IMR-90 (cell line): ENCODE results near the gene KMT2E. TPM values are rescaled to one million over a fixed set of nuclear protein-coding genes. Genes with fewer than 3 reads are reported as not detected.
A peak's percentile ranks its signal among the peaks of the same experiment; 100 is the strongest.

Experiments used
- ATAC-seq: fragments of 200-7000 bp; cut with Tn5 transposase; 2 replicates; pipeline ENCODE4 v1.9.1; 2020; ENCODE audit warnings: low read depth, mild to moderate bottlenecking, moderate library complexity
- BruUV-seq: library from RNA; stranded (reverse); fragments of 400-500 nt; replicated peaks from 2 replicates; lab custom pipeline; 2021; lab: Mats Ljungman, UMichigan
- CTCF ChIA-PET: fragments of 300-600 bp; formaldehyde crosslinking; extraction: SDS; loops from one replicate; lab custom pipeline; 2021; ENCODE audit warnings: antibody characterized with exemption; lab: Yijun Ruan, JAX
- POLR2A ChIA-PET: fragments of 300-600 bp; sonication (Branson Sonifier 250); formaldehyde crosslinking; loops from one replicate; lab custom pipeline; 2022; ENCODE audit warnings: antibody characterized with exemption; ENCODE audit not compliant: unreplicated experiment; lab: Charles Lee
- DNase-seq: peaks from one replicate; pipeline ENCODE4 v3.0.0; 2013
- H2AFZ ChIP-seq: replicated peaks from 2 replicates; pipeline ENCODE3; 2013; ENCODE audit warnings: low read length, mild to moderate bottlenecking; ENCODE audit not compliant: poor library complexity
- H2AK5ac ChIP-seq: 2 replicates; pipeline ENCODE4 v1.6.1; 2013; ENCODE audit warnings: low read depth, low read length, inconsistent platforms
- H2AK9ac ChIP-seq: replicated peaks from 2 replicates; pipeline ENCODE3; 2013; ENCODE audit warnings: mild to moderate bottlenecking, low read depth, low read length, moderate library complexity; ENCODE audit not compliant: poor library complexity
- H2BK120ac ChIP-seq: 2 replicates; pipeline ENCODE4 v1.6.1; 2013; ENCODE audit warnings: low read depth, low read length, inconsistent platforms
- H2BK15ac ChIP-seq: 3 replicates; pipeline ENCODE4 v1.6.1; 2013; ENCODE audit warnings: low read depth, low read length, inconsistent platforms
- H2BK20ac ChIP-seq: 2 replicates; pipeline ENCODE4 v1.6.1; 2013; ENCODE audit warnings: low read depth, mild to moderate bottlenecking, inconsistent platforms, low read length, moderate library complexity
- H2BK5ac ChIP-seq: 2 replicates; pipeline ENCODE4 v1.6.1; 2013; ENCODE audit warnings: mild to moderate bottlenecking, low read depth, low read length, inconsistent platforms; ENCODE audit not compliant: poor library complexity, severe bottlenecking
- H3K14ac ChIP-seq: replicated peaks from 2 replicates; pipeline ENCODE4 v1.6.1; 2013; ENCODE audit warnings: low read depth, low read length, inconsistent platforms
- H3K18ac ChIP-seq: 2 replicates; pipeline ENCODE4 v1.6.1; 2013; ENCODE audit warnings: low read depth, low read length, control low read depth
- H3K23ac ChIP-seq: 2 replicates; pipeline ENCODE4 v1.6.1; 2013; ENCODE audit warnings: low read depth, low read length, inconsistent platforms
- H3K27ac ChIP-seq: 2 replicates; pipeline ENCODE4 v1.5.1; 2013; ENCODE audit warnings: mild to moderate bottlenecking, control low read depth, low read length; ENCODE audit not compliant: insufficient read depth
- H3K27me3 ChIP-seq: 2 replicates; pipeline ENCODE4 v1.6.1; 2013; ENCODE audit warnings: low read length; ENCODE audit not compliant: control insufficient read depth, insufficient read depth
- H3K36me3 ChIP-seq: 2 replicates; pipeline ENCODE4 v1.6.1; 2013; ENCODE audit warnings: low read length, mixed read lengths; ENCODE audit not compliant: control insufficient read depth, insufficient read depth
- H3K4ac ChIP-seq: 2 replicates; pipeline ENCODE4 v1.6.1; 2013; ENCODE audit warnings: low read depth, low read length, inconsistent platforms
- H3K4me1 ChIP-seq: 2 replicates; pipeline ENCODE4 v1.6.1; 2013; ENCODE audit warnings: low read length, mixed read lengths; ENCODE audit not compliant: control insufficient read depth, insufficient read depth
- H3K4me2 ChIP-seq: 2 replicates; pipeline ENCODE4 v1.6.1; 2013; ENCODE audit warnings: low read depth, mild to moderate bottlenecking, control low read depth, low read length, moderate library complexity
- H3K4me3 ChIP-seq: 2 replicates; pipeline ENCODE4 v1.5.1; 2013; ENCODE audit warnings: low read depth, mild to moderate bottlenecking, control low read depth, low read length, moderate library complexity; ENCODE audit not compliant: insufficient read depth
- H3K56ac ChIP-seq: 2 replicates; pipeline ENCODE4 v1.6.1; 2013; ENCODE audit warnings: low read length, inconsistent platforms; ENCODE audit not compliant: insufficient read depth; ENCODE audit errors: extremely low read depth
- H3K79me1 ChIP-seq, 2 experiments: 2 replicates each; pipeline ENCODE4 v1.6.1; 2013; ENCODE audit warnings: low read length in 2 of 2, inconsistent platforms in 1 of 2, low read depth in 1 of 2
- H3K9ac ChIP-seq: 2 replicates; pipeline ENCODE4 v1.6.1; 2013; ENCODE audit warnings: low read depth, low read length, control low read depth
- H3K9me1 ChIP-seq: 2 replicates; pipeline ENCODE4 v1.6.1; 2013; ENCODE audit warnings: low read length, inconsistent platforms; ENCODE audit not compliant: insufficient read depth
- H3K9me3 ChIP-seq: 2 replicates; pipeline ENCODE4 v1.6.1; 2013; ENCODE audit warnings: low read length; ENCODE audit not compliant: control insufficient read depth, insufficient read depth
- H4K20me1 ChIP-seq: 2 replicates; pipeline ENCODE4 v1.6.1; 2013; ENCODE audit warnings: low read length, inconsistent platforms; ENCODE audit not compliant: insufficient read depth
- H4K5ac ChIP-seq: 2 replicates; pipeline ENCODE4 v1.6.1; 2013; ENCODE audit warnings: mild to moderate bottlenecking, low read depth, low read length, control low read depth
- H4K8ac ChIP-seq, 2 experiments: 2 replicates each; pipeline ENCODE4 v1.6.1; 2013; ENCODE audit warnings: low read depth in 2 of 2, low read length in 2 of 2, control low read depth in 1 of 2, inconsistent platforms in 1 of 2
- H4K91ac ChIP-seq: 2 replicates; pipeline ENCODE4 v1.6.1; 2013; ENCODE audit warnings: low read depth, low read length, inconsistent platforms; ENCODE audit not compliant: insufficient read depth
- BHLHE40 ChIP-seq: fragments of 150-350 bp; IDR thresholded peaks from 2 replicates; pipeline ENCODE4 v1.6.1; 2016; ENCODE audit warnings: mild to moderate bottlenecking, low read depth, low read length
- CHD1 ChIP-seq: IDR thresholded peaks from 2 replicates; pipeline ENCODE4 v1.6.1; 2012; ENCODE audit warnings: low read depth, low read length, improper control_type of control experiment
- CTCF ChIP-seq: conservative IDR thresholded peaks from 2 replicates; pipeline ENCODE4 v1.5.1; 2012; ENCODE audit warnings: mild to moderate bottlenecking, low read depth, low read length, improper control_type of control experiment
- FOS ChIP-seq: fragments of 150-350 bp; IDR thresholded peaks from 2 replicates; pipeline ENCODE4 v1.6.1; 2016; ENCODE audit warnings: low read depth, low read length
- MAFK ChIP-seq: IDR thresholded peaks from 2 replicates; pipeline ENCODE4 v1.6.1; 2012; ENCODE audit warnings: low read depth, low read length, improper control_type of control experiment
- MAZ ChIP-seq: IDR thresholded peaks from 2 replicates; pipeline ENCODE4 v1.6.1; 2012; ENCODE audit warnings: low read depth, mild to moderate bottlenecking, low read length, improper control_type of control experiment, moderate library complexity, borderline replicate concordance
- MXI1 ChIP-seq: IDR thresholded peaks from 2 replicates; pipeline ENCODE4 v1.6.1; 2012; ENCODE audit warnings: low read depth, mild to moderate bottlenecking, low read length, moderate library complexity, borderline replicate concordance
- NFE2L2 ChIP-seq: fragments of 150-350 bp; IDR thresholded peaks from 2 replicates; pipeline ENCODE4 v1.6.1; 2016; ENCODE audit warnings: low read depth, mild to moderate bottlenecking, low read length
- POLR2A ChIP-seq: IDR thresholded peaks from 2 replicates; pipeline ENCODE4 v1.6.1; 2012; ENCODE audit warnings: mild to moderate bottlenecking, low read depth, low read length
- RAD21 ChIP-seq: IDR thresholded peaks from 2 replicates; pipeline ENCODE4 v1.6.1; 2012; ENCODE audit warnings: low read length, improper control_type of control experiment
- RCOR1 ChIP-seq: IDR thresholded peaks from 2 replicates; pipeline ENCODE4 v1.6.1; 2012; ENCODE audit warnings: mild to moderate bottlenecking, low read length, improper control_type of control experiment; ENCODE audit not compliant: insufficient replicate concordance
- RFX5 ChIP-seq: IDR thresholded peaks from 2 replicates; pipeline ENCODE4 v1.8.0; 2012; ENCODE audit warnings: low read depth, mild to moderate bottlenecking, low read length, moderate library complexity
- SMC3 ChIP-seq: fragments of 150-350 bp; IDR thresholded peaks from 2 replicates; pipeline ENCODE4 v1.6.1; 2016; ENCODE audit warnings: low read depth, mild to moderate bottlenecking, antibody characterized with exemption, low read length, moderate library complexity
- WGBS, 2 experiments: methylation state at CpG; one replicate each; pipeline versions ENCODE4 v1.1.5 to v1.1.7; 2013; ENCODE audit warnings: missing lambda C conversion rate in 2 of 2; ENCODE audit not compliant: insufficient read length in 1 of 2; ENCODE audit errors: extremely low coverage in 2 of 2; 5-methylcytosine and 5-hydroxymethylcytosine counted together
- dilution Hi-C: fragments of 300-500 bp; cut with HindIII; formaldehyde crosslinking; loops from one replicate; pipeline ENCODE4 v1.14.3; 2018; ENCODE audit warnings: low sequenced_read_pairs; ENCODE audit not compliant: unreplicated experiment
- in situ Hi-C: fragments of 300-500 bp; cut with MboI; formaldehyde crosslinking; loops from 3 replicates; pipeline ENCODE4 v1.14.3; 2019; ENCODE audit warnings: low sequenced_read_pairs, inconsistent platforms, mixed read lengths
- intact Hi-C: fragments of 100-400 bp; cut with micrococcal nuclease; formaldehyde crosslinking; loops from 2 replicates; pipeline ENCODE4 v1.10.0; 2022
- polyA plus RNA-seq, 3 experiments: library from polyadenylated mRNA; depleted of rRNA; stranded (reverse); fragments of >200 nt; gene quantifications; 2 replicates each; pipeline ENCODE4 v1.2.3, GENCODE V29; 2012; ENCODE audit warnings: low replicate concordance in 1 of 3
- total RNA-seq: library from RNA; depleted of rRNA; stranded (reverse); fragments of >200 nt; gene quantifications from 2 replicates; pipeline ENCODE4 v1.2.3, GENCODE V29; 2012
- TF ChIP-seq, protein P1 (sequence below): fragments of 150-350 bp; IDR thresholded peaks from 2 replicates; pipeline ENCODE4 v1.6.1; 2017; ENCODE audit warnings: mild to moderate bottlenecking, antibody characterized with exemption, low read length, low read depth
- TF ChIP-seq, protein P2 (sequence below): fragments of 150-350 bp; IDR thresholded peaks from 2 replicates; pipeline ENCODE4 v1.6.1; 2016; ENCODE audit warnings: low read depth, mild to moderate bottlenecking, low read length, moderate library complexity, borderline replicate concordance

KMT2E gene
- total and polyA plus RNA-seq, 2 of the 4 experiments (the other 2 are of a cell fraction), result 16.8 to 79.2 TPM

- peak overlapping the region; percentile 69 for H3K18ac ChIP-seq
- TF ChIP-seq RCOR1 (no peak), FOS (no peak), RFX5 (no peak), MAZ (no peak), BHLHE40 (no peak), CHD1 (no peak), RAD21 (no peak), MXI1 (no peak), POLR2A (no peak), MAFK (no peak), SMC3 (no peak), CTCF (no peak), NFE2L2 (no peak)
- TF ChIP-seq, protein P1, sequence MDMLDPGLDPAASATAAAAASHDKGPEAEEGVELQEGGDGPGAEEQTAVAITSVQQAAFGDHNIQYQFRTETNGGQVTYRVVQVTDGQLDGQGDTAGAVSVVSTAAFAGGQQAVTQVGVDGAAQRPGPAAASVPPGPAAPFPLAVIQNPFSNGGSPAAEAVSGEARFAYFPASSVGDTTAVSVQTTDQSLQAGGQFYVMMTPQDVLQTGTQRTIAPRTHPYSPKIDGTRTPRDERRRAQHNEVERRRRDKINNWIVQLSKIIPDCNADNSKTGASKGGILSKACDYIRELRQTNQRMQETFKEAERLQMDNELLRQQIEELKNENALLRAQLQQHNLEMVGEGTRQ, result no peak
- TF ChIP-seq, protein P2, sequence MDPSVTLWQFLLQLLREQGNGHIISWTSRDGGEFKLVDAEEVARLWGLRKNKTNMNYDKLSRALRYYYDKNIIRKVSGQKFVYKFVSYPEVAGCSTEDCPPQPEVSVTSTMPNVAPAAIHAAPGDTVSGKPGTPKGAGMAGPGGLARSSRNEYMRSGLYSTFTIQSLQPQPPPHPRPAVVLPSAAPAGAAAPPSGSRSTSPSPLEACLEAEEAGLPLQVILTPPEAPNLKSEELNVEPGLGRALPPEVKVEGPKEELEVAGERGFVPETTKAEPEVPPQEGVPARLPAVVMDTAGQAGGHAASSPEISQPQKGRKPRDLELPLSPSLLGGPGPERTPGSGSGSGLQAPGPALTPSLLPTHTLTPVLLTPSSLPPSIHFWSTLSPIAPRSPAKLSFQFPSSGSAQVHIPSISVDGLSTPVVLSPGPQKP, result no peak
Measured at GRCh38 chr7:104964626-104965236, 49.3 kb upstream of the KMT2E start.

More at GRCh38 chr7:104964626-104965236, 49.3 kb upstream of the KMT2E start:
- BruUV-seq, result no TSS peak
- Histone ChIP-seq H3K4me3 (no peak overlapping the region), H3K9me1 (peaks cover 32% of the 10 kb centered on the region), H3K4ac (peak overlapping the region; percentile 74), H3K9me3 (no peaks in the 10 kb centered on the region), H2BK20ac (peak overlapping the region; percentile 93), H3K79me1 (peaks cover 0 to 16% of the 10 kb centered on the region in 2 experiments; a peak in 1 of 4 replicates), H3K4me2 (no peak overlapping the region), H3K9ac (peak overlapping the region; percentile 20; the same call in 1 of the 2 replicates), H4K91ac (peak overlapping the region; percentile 66; the same call in 1 of the 2 replicates), H3K14ac (peak overlapping the region; percentile 59), H2AK9ac (no peak overlapping the region), H4K8ac (peak overlapping the region; percentile 64 to 86), H2BK15ac (peak overlapping the region; percentile 79; the same call in 1 of the 3 replicates), H4K5ac (peak overlapping the region; percentile 93), H2AK5ac (peak overlapping the region; percentile 38; the same call in 1 of the 2 replicates), H3K27ac (peak overlapping the region; percentile 78), H2BK5ac (no peak overlapping the region), H3K23ac (peak overlapping the region; percentile 81; the same call in 1 of the 2 replicates), H3K56ac (no peak overlapping the region), H3K27me3 (no peaks in the 10 kb centered on the region), H3K4me1 (peaks cover 28% of the 10 kb centered on the region), H4K20me1 (no peaks in the 10 kb centered on the region), H2BK120ac (peak overlapping the region; percentile 73), H2AFZ (no peak overlapping the region), H3K36me3 (no peaks in the 10 kb centered on the region)
- POLR2A ChIA-PET, result no interaction called here
- WGBS, 2 experiments, result 86% methylated on average over 1 of the region's 6 CpGs; no CpG with 5 or more reads in 1 of the 2 experiments
- in situ Hi-C loops (no loop called here), dilution Hi-C loops (no loop called here), intact Hi-C loops (no loop called here)
- DNase-seq, result no peak
- CTCF ChIA-PET, result interaction anchor here (0.6 to 0.7 kb wide), 2 partner anchors 47 to 1889 kb away, joined by 4 to 8 read pairs; no protein-coding TSS in a partner anchor
- ATAC-seq, result no peak
